SK-N-SH treated with all-trans-retinoic acid at 6 μM for 48 hours (cell line): ENCODE measurements around the gene EMP3.

Source experiments
- BACH2 ChIP-seq: fragments of 250-450 bp; sonication (Bioruptor Pico); IDR thresholded peaks from 2 replicates; pipeline ENCODE4 v1.9.0; 2021; ENCODE audit warnings: mild to moderate bottlenecking, borderline replicate concordance
- GLIS3 ChIP-seq: fragments of 250-450 bp; sonication (Bioruptor Pico); IDR thresholded peaks from 2 replicates; pipeline ENCODE4 v1.5.0; 2020; ENCODE audit warnings: mild to moderate bottlenecking, moderate library complexity
- ISL1 ChIP-seq: fragments of 250-450 bp; sonication (Bioruptor Pico); IDR thresholded peaks from 2 replicates; pipeline ENCODE4 v2.1.2; 2022; ENCODE audit warnings: mild to moderate bottlenecking, moderate library complexity
- ZFP3 ChIP-seq: fragments of 250-450 bp; sonication (Bioruptor Pico); IDR thresholded peaks from 2 replicates; pipeline ENCODE4 v1.5.0; 2020; ENCODE audit warnings: mild to moderate bottlenecking, moderate library complexity
- TF ChIP-seq, protein P1 (sequence below): fragments of 250-450 bp; sonication (Bioruptor Pico); IDR thresholded peaks from 2 replicates; pipeline ENCODE4 v1.8.0; 2021; ENCODE audit warnings: low read depth, mild to moderate bottlenecking, moderate library complexity, borderline replicate concordance

DNA sequence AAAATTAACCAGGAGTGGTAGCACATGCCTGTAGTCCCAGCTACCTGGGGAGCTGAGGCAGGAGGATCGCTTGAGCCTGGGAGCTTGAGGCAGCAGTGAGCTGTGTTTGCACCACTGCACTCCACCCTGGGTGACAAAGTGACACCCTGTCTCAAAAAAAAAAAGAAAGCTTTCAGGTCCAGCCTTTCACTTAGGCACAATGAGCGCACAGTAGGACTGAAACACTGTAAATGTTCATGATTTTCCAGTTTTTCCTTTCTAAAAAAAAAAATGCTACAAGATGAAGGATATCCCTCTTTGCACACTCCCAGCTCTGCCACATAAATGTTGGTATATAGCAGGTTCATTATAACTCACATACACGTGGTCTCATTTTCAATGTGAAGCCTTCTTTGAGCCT, 37.6 kb upstream of the EMP3 start:
- TF ChIP-seq ZFP3 (CRISPR knock-in tag) (no peak), ISL1 (CRISPR knock-in tag) (no peak), GLIS3 (CRISPR knock-in tag) (no peak), BACH2 (CRISPR knock-in tag) (no peak)
- TF ChIP-seq, protein P1, sequence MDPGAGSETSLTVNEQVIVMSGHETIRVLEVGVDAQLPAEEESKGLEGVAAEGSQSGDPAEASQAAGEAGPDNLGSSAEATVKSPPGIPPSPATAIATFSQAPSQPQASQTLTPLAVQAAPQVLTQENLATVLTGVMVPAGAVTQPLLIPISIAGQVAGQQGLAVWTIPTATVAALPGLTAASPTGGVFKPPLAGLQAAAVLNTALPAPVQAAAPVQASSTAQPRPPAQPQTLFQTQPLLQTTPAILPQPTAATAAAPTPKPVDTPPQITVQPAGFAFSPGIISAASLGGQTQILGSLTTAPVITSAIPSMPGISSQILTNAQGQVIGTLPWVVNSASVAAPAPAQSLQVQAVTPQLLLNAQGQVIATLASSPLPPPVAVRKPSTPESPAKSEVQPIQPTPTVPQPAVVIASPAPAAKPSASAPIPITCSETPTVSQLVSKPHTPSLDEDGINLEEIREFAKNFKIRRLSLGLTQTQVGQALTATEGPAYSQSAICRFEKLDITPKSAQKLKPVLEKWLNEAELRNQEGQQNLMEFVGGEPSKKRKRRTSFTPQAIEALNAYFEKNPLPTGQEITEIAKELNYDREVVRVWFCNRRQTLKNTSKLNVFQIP (CRISPR knock-in tag): no peak
